ENCODE data around the gene PREX1.

DNA sequence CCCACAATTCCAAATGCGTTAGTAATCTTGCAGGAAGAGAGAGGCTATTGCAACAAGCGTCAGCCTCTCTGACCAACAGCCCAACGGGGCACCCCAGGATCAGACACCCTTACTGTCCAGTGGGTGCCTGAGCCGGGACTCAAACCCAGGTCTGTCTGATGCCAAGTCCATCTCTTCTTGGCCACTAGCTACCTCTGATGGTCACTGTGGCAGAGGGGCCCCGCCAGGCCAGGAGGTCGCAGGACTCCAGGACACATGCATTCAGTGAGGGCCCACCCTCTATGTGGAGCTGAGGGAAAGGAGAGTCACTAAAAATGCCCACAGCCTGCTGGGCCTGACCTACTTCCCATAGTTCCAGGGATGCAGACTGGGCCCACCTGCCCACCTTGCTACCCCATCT, 83.3 kb downstream of the PREX1 start:
- TF ChIP-seq, protein P1, sequence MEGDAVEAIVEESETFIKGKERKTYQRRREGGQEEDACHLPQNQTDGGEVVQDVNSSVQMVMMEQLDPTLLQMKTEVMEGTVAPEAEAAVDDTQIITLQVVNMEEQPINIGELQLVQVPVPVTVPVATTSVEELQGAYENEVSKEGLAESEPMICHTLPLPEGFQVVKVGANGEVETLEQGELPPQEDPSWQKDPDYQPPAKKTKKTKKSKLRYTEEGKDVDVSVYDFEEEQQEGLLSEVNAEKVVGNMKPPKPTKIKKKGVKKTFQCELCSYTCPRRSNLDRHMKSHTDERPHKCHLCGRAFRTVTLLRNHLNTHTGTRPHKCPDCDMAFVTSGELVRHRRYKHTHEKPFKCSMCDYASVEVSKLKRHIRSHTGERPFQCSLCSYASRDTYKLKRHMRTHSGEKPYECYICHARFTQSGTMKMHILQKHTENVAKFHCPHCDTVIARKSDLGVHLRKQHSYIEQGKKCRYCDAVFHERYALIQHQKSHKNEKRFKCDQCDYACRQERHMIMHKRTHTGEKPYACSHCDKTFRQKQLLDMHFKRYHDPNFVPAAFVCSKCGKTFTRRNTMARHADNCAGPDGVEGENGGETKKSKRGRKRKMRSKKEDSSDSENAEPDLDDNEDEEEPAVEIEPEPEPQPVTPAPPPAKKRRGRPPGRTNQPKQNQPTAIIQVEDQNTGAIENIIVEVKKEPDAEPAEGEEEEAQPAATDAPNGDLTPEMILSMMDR (IDR thresholded peaks at IDR 0.05): no peak
- no peak for TF ChIP-seq POLR2A (IDR thresholded peaks at IDR 0.05)

All from adrenal gland (tissue), 5 donors.